ENCODE measurements around the gene XAF1.
"Not testable (repeated sequence)": the region's sequence is repeated elsewhere in the genome, so short reads cannot be mapped to it uniquely, and the experiment has no call there.

Gene XAF1

GRCh38 chr17:6746665-6747064 is 9.2 kb upstream of the XAF1 start:
- H3K27me3 ChIP-seq (ENCODE audit: insufficient read depth, low read length, poor library complexity); H3K18ac ChIP-seq (ENCODE audit: low read length); H3K23ac ChIP-seq (ENCODE audit: low read length); H3K79me1 ChIP-seq (ENCODE audit: low read length); H3K4me2 ChIP-seq (ENCODE audit: low read length); H3K4me3 ChIP-seq (ENCODE audit: low read length); H2BK15ac ChIP-seq (replicated peaks; ENCODE audit: low read depth); H3K4me1 ChIP-seq (ENCODE audit: control insufficient read depth, low read depth, low read length); H4K5ac ChIP-seq (ENCODE audit: low read length); H3K79me2 ChIP-seq (ENCODE audit: control insufficient read depth, insufficient read depth, low read length); H2BK5ac ChIP-seq (ENCODE audit: low read length); H4K8ac ChIP-seq (ENCODE audit: low read depth, low read length); DNase-seq; H3K27ac ChIP-seq (ENCODE audit: low read depth, low read length); H3K36me3 ChIP-seq (ENCODE audit: control insufficient read depth, insufficient read depth, low read length); H3K56ac ChIP-seq (ENCODE audit: low read length); H2AK5ac ChIP-seq (ENCODE audit: low read length); H3K4ac ChIP-seq (ENCODE audit: low read depth, low read length); H2BK120ac ChIP-seq (ENCODE audit: low read depth, low read length); H3K9ac ChIP-seq (ENCODE audit: low read length): not testable (repeated sequence)
- WGBS (ENCODE audit: extremely low coverage, insufficient coverage, low lambda C conversion rate): no CpG with 5 or more reads among the region's 6 CpGs

GRCh38 chr17:6748617-6749016 is 7.2 kb upstream of the XAF1 start:
- no peaks in the 10 kb centered on the region for H3K36me3 ChIP-seq (ENCODE audit: control insufficient read depth, insufficient read depth, low read length)
- no peak for DNase-seq
- no peaks in the 10 kb centered on the region for H3K79me1 ChIP-seq (ENCODE audit: low read length)
- no peak overlapping the region for H3K23ac ChIP-seq (ENCODE audit: low read length)
- H4K8ac ChIP-seq (ENCODE audit: low read depth, low read length): no peak overlapping the region
- H4K5ac ChIP-seq (ENCODE audit: low read length): no peak overlapping the region
- no peak overlapping the region for H2AK5ac ChIP-seq (ENCODE audit: low read length)
- H3K56ac ChIP-seq (ENCODE audit: low read length): no peak overlapping the region
- H3K4me1 ChIP-seq (ENCODE audit: control insufficient read depth, low read depth, low read length): peaks cover 2% of the 10 kb centered on the region
- no peak overlapping the region for H2BK120ac ChIP-seq (ENCODE audit: low read depth, low read length)
- H3K4ac ChIP-seq (ENCODE audit: low read depth, low read length): no peak overlapping the region
- H3K4me3 ChIP-seq (ENCODE audit: low read length): no peak overlapping the region
- no peak overlapping the region for H2BK15ac ChIP-seq (replicated peaks; ENCODE audit: low read depth)
- H3K9ac ChIP-seq (ENCODE audit: low read length): no peak overlapping the region
- no peaks in the 10 kb centered on the region for H3K27me3 ChIP-seq (ENCODE audit: insufficient read depth, low read length, poor library complexity)
- H3K79me2 ChIP-seq (ENCODE audit: control insufficient read depth, insufficient read depth, low read length): no peaks in the 10 kb centered on the region
- H3K27ac ChIP-seq (ENCODE audit: low read depth, low read length): no peak overlapping the region
- no peak overlapping the region for H2BK5ac ChIP-seq (ENCODE audit: low read length)
- no peak overlapping the region for H3K18ac ChIP-seq (ENCODE audit: low read length)
- no peak overlapping the region for H3K4me2 ChIP-seq (ENCODE audit: low read length)

GRCh38 chr17:6749519-6749918 is 6.3 kb upstream of the XAF1 start:
- Histone ChIP-seq H3K4me2 (ENCODE audit: low read length) (no peak overlapping the region), H3K27me3 (ENCODE audit: insufficient read depth, low read length, poor library complexity) (no peaks in the 10 kb centered on the region), H3K36me3 (ENCODE audit: control insufficient read depth, insufficient read depth, low read length) (no peaks in the 10 kb centered on the region), H3K27ac (ENCODE audit: low read depth, low read length) (no peak overlapping the region), H2BK15ac (replicated peaks; ENCODE audit: low read depth) (no peak overlapping the region), H2BK5ac (ENCODE audit: low read length) (no peak overlapping the region), H2BK120ac (ENCODE audit: low read depth, low read length) (no peak overlapping the region), H4K8ac (ENCODE audit: low read depth, low read length) (no peak overlapping the region), H4K5ac (ENCODE audit: low read length) (no peak overlapping the region), H3K4me3 (ENCODE audit: low read length) (no peak overlapping the region), H3K4me1 (ENCODE audit: control insufficient read depth, low read depth, low read length) (peaks cover 2% of the 10 kb centered on the region), H2AK5ac (ENCODE audit: low read length) (no peak overlapping the region), H3K18ac (ENCODE audit: low read length) (no peak overlapping the region), H3K23ac (ENCODE audit: low read length) (no peak overlapping the region), H3K9ac (ENCODE audit: low read length) (no peak overlapping the region), H3K4ac (ENCODE audit: low read depth, low read length) (no peak overlapping the region), H3K56ac (ENCODE audit: low read length) (no peak overlapping the region), H3K79me2 (ENCODE audit: control insufficient read depth, insufficient read depth, low read length) (no peaks in the 10 kb centered on the region), H3K79me1 (ENCODE audit: low read length) (no peaks in the 10 kb centered on the region)
- WGBS (ENCODE audit: extremely low coverage, insufficient coverage, low lambda C conversion rate): no CpG with 5 or more reads among the region's 6 CpGs
- DNase-seq: no peak

- WGBS (ENCODE audit: extremely low coverage, insufficient coverage, low lambda C conversion rate): no CpG with 5 or more reads among the region's 7 CpGs
- H3K4me3 ChIP-seq (ENCODE audit: low read length): no peak overlapping the region
- peak; percentile 36 for DNase-seq
These were observed 3.6 kb upstream of the XAF1 start for GRCh38 chr17:6752068-6752909.

GRCh38 chr17:6753006-6753445 is 2.8 kb upstream of the XAF1 start:
- Histone ChIP-seq H3K27me3 (ENCODE audit: insufficient read depth, low read length, poor library complexity) (no peaks in the 10 kb centered on the region), H3K79me2 (ENCODE audit: control insufficient read depth, insufficient read depth, low read length) (no peaks in the 10 kb centered on the region), H3K79me1 (ENCODE audit: low read length) (no peaks in the 10 kb centered on the region), H4K5ac (ENCODE audit: low read length) (no peak overlapping the region), H3K36me3 (ENCODE audit: control insufficient read depth, insufficient read depth, low read length) (no peaks in the 10 kb centered on the region), H2BK15ac (replicated peaks; ENCODE audit: low read depth) (no peak overlapping the region), H3K56ac (ENCODE audit: low read length) (peak overlapping the region; percentile 27), H3K9ac (ENCODE audit: low read length) (no peak overlapping the region), H3K27ac (ENCODE audit: low read depth, low read length) (no peak overlapping the region), H4K8ac (ENCODE audit: low read depth, low read length) (no peak overlapping the region), H2BK5ac (ENCODE audit: low read length) (no peak overlapping the region), H3K4me2 (ENCODE audit: low read length) (no peak overlapping the region), H3K18ac (ENCODE audit: low read length) (no peak overlapping the region), H3K4me1 (ENCODE audit: control insufficient read depth, low read depth, low read length) (peaks cover 2% of the 10 kb centered on the region), H2BK120ac (ENCODE audit: low read depth, low read length) (no peak overlapping the region), H3K4me3 (ENCODE audit: low read length) (no peak overlapping the region), H2AK5ac (ENCODE audit: low read length) (no peak overlapping the region), H3K4ac (ENCODE audit: low read depth, low read length) (no peak overlapping the region), H3K23ac (ENCODE audit: low read length) (peak overlapping the region; percentile 19)
- no CpG with 5 or more reads among the region's 9 CpGs for WGBS (ENCODE audit: extremely low coverage, insufficient coverage, low lambda C conversion rate)
- peak; percentile 26 for DNase-seq

More at GRCh38 chr17:6752068-6752909, 3.6 kb upstream of the XAF1 start:
- H3K27ac ChIP-seq (ENCODE audit: low read depth, low read length): no peak overlapping the region
- no peak overlapping the region for H4K5ac ChIP-seq (ENCODE audit: low read length)
- no peaks in the 10 kb centered on the region for H3K79me1 ChIP-seq (ENCODE audit: low read length)
- no peak overlapping the region for H2AK5ac ChIP-seq (ENCODE audit: low read length)
- H3K56ac ChIP-seq (ENCODE audit: low read length): peak overlapping the region; percentile 49
- H4K8ac ChIP-seq (ENCODE audit: low read depth, low read length): no peak overlapping the region
- H3K36me3 ChIP-seq (ENCODE audit: control insufficient read depth, insufficient read depth, low read length): no peaks in the 10 kb centered on the region
- no peaks in the 10 kb centered on the region for H3K27me3 ChIP-seq (ENCODE audit: insufficient read depth, low read length, poor library complexity)
- H2BK120ac ChIP-seq (ENCODE audit: low read depth, low read length): no peak overlapping the region
- H3K79me2 ChIP-seq (ENCODE audit: control insufficient read depth, insufficient read depth, low read length): no peaks in the 10 kb centered on the region
- no peak overlapping the region for H3K9ac ChIP-seq (ENCODE audit: low read length)
- no peak overlapping the region for H3K4me2 ChIP-seq (ENCODE audit: low read length)
- no peak overlapping the region for H3K4ac ChIP-seq (ENCODE audit: low read depth, low read length)
- no peak overlapping the region for H3K23ac ChIP-seq (ENCODE audit: low read length)
- no peak overlapping the region for H3K18ac ChIP-seq (ENCODE audit: low read length)
- no peak overlapping the region for H2BK5ac ChIP-seq (ENCODE audit: low read length)
- peaks cover 2% of the 10 kb centered on the region for H3K4me1 ChIP-seq (ENCODE audit: control insufficient read depth, low read depth, low read length)
- H2BK15ac ChIP-seq (replicated peaks; ENCODE audit: low read depth): no peak overlapping the region

GRCh38 chr17:6753546-6753945 is 2.3 kb upstream of the XAF1 start:
- no peak for DNase-seq

More at GRCh38 chr17:6753546-6753945, 2.3 kb upstream of the XAF1 start:
- Histone ChIP-seq H3K4me1 (ENCODE audit: control insufficient read depth, low read depth, low read length) (peaks cover 2% of the 10 kb centered on the region), H3K4ac (ENCODE audit: low read depth, low read length) (no peak overlapping the region), H3K9ac (ENCODE audit: low read length) (no peak overlapping the region), H3K4me3 (ENCODE audit: low read length) (no peak overlapping the region), H2BK15ac (replicated peaks; ENCODE audit: low read depth) (no peak overlapping the region), H3K27ac (ENCODE audit: low read depth, low read length) (no peak overlapping the region), H3K79me1 (ENCODE audit: low read length) (no peaks in the 10 kb centered on the region), H3K23ac (ENCODE audit: low read length) (no peak overlapping the region), H2AK5ac (ENCODE audit: low read length) (no peak overlapping the region), H4K5ac (ENCODE audit: low read length) (no peak overlapping the region), H3K79me2 (ENCODE audit: control insufficient read depth, insufficient read depth, low read length) (no peaks in the 10 kb centered on the region), H3K18ac (ENCODE audit: low read length) (no peak overlapping the region), H3K56ac (ENCODE audit: low read length) (no peak overlapping the region), H3K27me3 (ENCODE audit: insufficient read depth, low read length, poor library complexity) (no peaks in the 10 kb centered on the region), H2BK120ac (ENCODE audit: low read depth, low read length) (no peak overlapping the region), H3K36me3 (ENCODE audit: control insufficient read depth, insufficient read depth, low read length) (no peaks in the 10 kb centered on the region), H4K8ac (ENCODE audit: low read depth, low read length) (no peak overlapping the region), H2BK5ac (ENCODE audit: low read length) (no peak overlapping the region), H3K4me2 (ENCODE audit: low read length) (no peak overlapping the region)
- WGBS (ENCODE audit: extremely low coverage, insufficient coverage, low lambda C conversion rate): no CpG with 5 or more reads among the region's 6 CpGs

Data from mesendoderm (in vitro differentiated cells).